Measurements from ENCODE around the gene SLC45A2.
"Not testable (repeated sequence)": the region's sequence is repeated elsewhere in the genome, so short reads cannot be mapped to it uniquely, and the experiment has no call there.

SLC45A2 gene

GRCh38 chr5:34017254-34017653 is 32.8 kb upstream of the SLC45A2 start:
- no CpG with 5 or more reads among the region's 2 CpGs for WGBS (ENCODE audit: insufficient coverage, insufficient read length)
- Histone ChIP-seq H3K4me1 (ENCODE audit: control insufficient read depth, insufficient read depth, low read length) (no peaks in the 10 kb centered on the region), H3K4me3 (ENCODE audit: low read length) (no peak overlapping the region), H3K27me3 (ENCODE audit: control insufficient read depth, insufficient read depth, low read length) (no peaks in the 10 kb centered on the region), H3K36me3 (ENCODE audit: control insufficient read depth, insufficient read depth, low read length) (no peaks in the 10 kb centered on the region), H3K27ac (ENCODE audit: low read length) (no peak overlapping the region), H3K9me3 (ENCODE audit: control insufficient read depth, insufficient read depth, low read length) (no peaks in the 10 kb centered on the region)
- no peak for DNase-seq (ENCODE audit: low read depth, low spot score)

- H3K27me3 ChIP-seq (ENCODE audit: control insufficient read depth, insufficient read depth, low read length) = no peaks in the 10 kb centered on the region
- no peaks in the 10 kb centered on the region for H3K4me1 ChIP-seq (ENCODE audit: control insufficient read depth, insufficient read depth, low read length)
- H3K4me3 ChIP-seq (ENCODE audit: low read length) = no peak overlapping the region
- WGBS (ENCODE audit: insufficient coverage, insufficient read length) = no CpG with 5 or more reads among the region's 2 CpGs
- H3K36me3 ChIP-seq (ENCODE audit: control insufficient read depth, insufficient read depth, low read length) = no peaks in the 10 kb centered on the region
- no peak overlapping the region for H3K27ac ChIP-seq (ENCODE audit: low read length)
- H3K9me3 ChIP-seq (ENCODE audit: control insufficient read depth, insufficient read depth, low read length) = no peaks in the 10 kb centered on the region
- DNase-seq (ENCODE audit: low read depth, low spot score) = no peak
These were observed 32.3 kb upstream of the SLC45A2 start for GRCh38 chr5:34016750-34017149.

- H3K9me3 ChIP-seq (ENCODE audit: control insufficient read depth, insufficient read depth, low read length) = no peaks in the 10 kb centered on the region
- H3K4me3 ChIP-seq (ENCODE audit: low read length) = no peak overlapping the region
- no CpG with 5 or more reads among the region's 5 CpGs for WGBS (ENCODE audit: insufficient coverage, insufficient read length)
- H3K27ac ChIP-seq (ENCODE audit: low read length) = no peak overlapping the region
- no peak for DNase-seq (ENCODE audit: low read depth, low spot score)
- no peaks in the 10 kb centered on the region for H3K27me3 ChIP-seq (ENCODE audit: control insufficient read depth, insufficient read depth, low read length)
- H3K4me1 ChIP-seq (ENCODE audit: control insufficient read depth, insufficient read depth, low read length) = no peaks in the 10 kb centered on the region
- H3K36me3 ChIP-seq (ENCODE audit: control insufficient read depth, insufficient read depth, low read length) = no peaks in the 10 kb centered on the region
These were observed 31.7 kb upstream of the SLC45A2 start for GRCh38 chr5:34016222-34016621.

- no peaks in the 10 kb centered on the region for H3K36me3 ChIP-seq (ENCODE audit: control insufficient read depth, insufficient read depth, low read length)
- no CpG with 5 or more reads among the region's 4 CpGs for WGBS (ENCODE audit: insufficient coverage, insufficient read length)
- no peak overlapping the region for H3K27ac ChIP-seq (ENCODE audit: low read length)
- no peak for DNase-seq (ENCODE audit: low read depth, low spot score)
- H3K4me3 ChIP-seq (ENCODE audit: low read length) = no peak overlapping the region
- H3K27me3 ChIP-seq (ENCODE audit: control insufficient read depth, insufficient read depth, low read length) = no peaks in the 10 kb centered on the region
- no peaks in the 10 kb centered on the region for H3K4me1 ChIP-seq (ENCODE audit: control insufficient read depth, insufficient read depth, low read length)
- no peaks in the 10 kb centered on the region for H3K9me3 ChIP-seq (ENCODE audit: control insufficient read depth, insufficient read depth, low read length)
These were observed 30.8 kb upstream of the SLC45A2 start for GRCh38 chr5:34015120-34015822.

GRCh38 chr5:34014626-34015025 is 30.1 kb upstream of the SLC45A2 start:
- H3K4me1 ChIP-seq (ENCODE audit: control insufficient read depth, insufficient read depth, low read length) = no peaks in the 10 kb centered on the region
- no CpG with 5 or more reads among the region's 2 CpGs for WGBS (ENCODE audit: insufficient coverage, insufficient read length)
- H3K9me3 ChIP-seq (ENCODE audit: control insufficient read depth, insufficient read depth, low read length) = no peaks in the 10 kb centered on the region
- no peaks in the 10 kb centered on the region for H3K36me3 ChIP-seq (ENCODE audit: control insufficient read depth, insufficient read depth, low read length)
- H3K27me3 ChIP-seq (ENCODE audit: control insufficient read depth, insufficient read depth, low read length) = no peaks in the 10 kb centered on the region
- no peak overlapping the region for H3K4me3 ChIP-seq (ENCODE audit: low read length)
- no peak overlapping the region for H3K27ac ChIP-seq (ENCODE audit: low read length)
- DNase-seq (ENCODE audit: low read depth, low spot score) = no peak

GRCh38 chr5:34013547-34013946 is 29.1 kb upstream of the SLC45A2 start:
- Histone ChIP-seq H3K4me3 (ENCODE audit: low read length) (no peak overlapping the region), H3K4me1 (ENCODE audit: control insufficient read depth, insufficient read depth, low read length) (no peaks in the 10 kb centered on the region), H3K9me3 (ENCODE audit: control insufficient read depth, insufficient read depth, low read length) (no peaks in the 10 kb centered on the region), H3K27ac (ENCODE audit: low read length) (no peak overlapping the region), H3K36me3 (ENCODE audit: control insufficient read depth, insufficient read depth, low read length) (no peaks in the 10 kb centered on the region), H3K27me3 (ENCODE audit: control insufficient read depth, insufficient read depth, low read length) (no peaks in the 10 kb centered on the region)
- no peak for DNase-seq (ENCODE audit: low read depth, low spot score)
- no CpG with 5 or more reads among the region's 3 CpGs for WGBS (ENCODE audit: insufficient coverage, insufficient read length)

- Histone ChIP-seq H3K27me3 (ENCODE audit: control insufficient read depth, insufficient read depth, low read length) (no peaks in the 10 kb centered on the region), H3K36me3 (ENCODE audit: control insufficient read depth, insufficient read depth, low read length) (no peaks in the 10 kb centered on the region), H3K9me3 (ENCODE audit: control insufficient read depth, insufficient read depth, low read length) (no peaks in the 10 kb centered on the region), H3K27ac (ENCODE audit: low read length) (no peak overlapping the region), H3K4me1 (ENCODE audit: control insufficient read depth, insufficient read depth, low read length) (no peaks in the 10 kb centered on the region), H3K4me3 (ENCODE audit: low read length) (no peak overlapping the region)
- DNase-seq (ENCODE audit: low read depth, low spot score) = no peak
These were observed 28.3 kb upstream of the SLC45A2 start for GRCh38 chr5:34012791-34013190.

GRCh38 chr5:34011536-34011935 is 27.0 kb upstream of the SLC45A2 start:
- WGBS (ENCODE audit: insufficient coverage, insufficient read length) = no CpG with 5 or more reads among the region's 4 CpGs
- H3K9me3 ChIP-seq (ENCODE audit: control insufficient read depth, insufficient read depth, low read length) = no peaks in the 10 kb centered on the region
- DNase-seq (ENCODE audit: low read depth, low spot score) = no peak
- H3K4me1 ChIP-seq (ENCODE audit: control insufficient read depth, insufficient read depth, low read length) = no peaks in the 10 kb centered on the region
- no peak overlapping the region for H3K27ac ChIP-seq (ENCODE audit: low read length)
- no peaks in the 10 kb centered on the region for H3K36me3 ChIP-seq (ENCODE audit: control insufficient read depth, insufficient read depth, low read length)
- H3K4me3 ChIP-seq (ENCODE audit: low read length) = no peak overlapping the region
- no peaks in the 10 kb centered on the region for H3K27me3 ChIP-seq (ENCODE audit: control insufficient read depth, insufficient read depth, low read length)

GRCh38 chr5:34010146-34010545 is 25.7 kb upstream of the SLC45A2 start:
- H3K27ac ChIP-seq (ENCODE audit: low read length); DNase-seq (ENCODE audit: low read depth, low spot score); H3K36me3 ChIP-seq (ENCODE audit: control insufficient read depth, insufficient read depth, low read length); H3K4me1 ChIP-seq (ENCODE audit: control insufficient read depth, insufficient read depth, low read length); H3K4me3 ChIP-seq (ENCODE audit: low read length); H3K27me3 ChIP-seq (ENCODE audit: control insufficient read depth, insufficient read depth, low read length); H3K9me3 ChIP-seq (ENCODE audit: control insufficient read depth, insufficient read depth, low read length): not testable (repeated sequence)
- no CpG with 5 or more reads among the region's 2 CpGs for WGBS (ENCODE audit: insufficient coverage, insufficient read length)

- WGBS (ENCODE audit: insufficient coverage, insufficient read length) = no CpG with 5 or more reads among the region's 1 CpG
- Histone ChIP-seq H3K36me3 (ENCODE audit: control insufficient read depth, insufficient read depth, low read length) (no peaks in the 10 kb centered on the region), H3K27me3 (ENCODE audit: control insufficient read depth, insufficient read depth, low read length) (no peaks in the 10 kb centered on the region)
These were observed 25.1 kb upstream of the SLC45A2 start for GRCh38 chr5:34009610-34010009.

GRCh38 chr5:34008802-34009201 is 24.3 kb upstream of the SLC45A2 start:
- Histone ChIP-seq H3K36me3 (ENCODE audit: control insufficient read depth, insufficient read depth, low read length) (peaks cover under 1% of the 10 kb centered on the region; the same call in 1 of the 2 replicates), H3K4me3 (ENCODE audit: low read length) (no peak overlapping the region), H3K27me3 (ENCODE audit: control insufficient read depth, insufficient read depth, low read length) (no peaks in the 10 kb centered on the region), H3K9me3 (ENCODE audit: control insufficient read depth, insufficient read depth, low read length) (no peaks in the 10 kb centered on the region), H3K4me1 (ENCODE audit: control insufficient read depth, insufficient read depth, low read length) (no peaks in the 10 kb centered on the region), H3K27ac (ENCODE audit: low read length) (no peak overlapping the region)
- WGBS (ENCODE audit: insufficient coverage, insufficient read length) = no CpG with 5 or more reads among the region's 1 CpG
- DNase-seq (ENCODE audit: low read depth, low spot score) = no peak

More at GRCh38 chr5:34009610-34010009, 25.1 kb upstream of the SLC45A2 start:
- Histone ChIP-seq H3K4me3 (ENCODE audit: low read length) (no peak overlapping the region), H3K4me1 (ENCODE audit: control insufficient read depth, insufficient read depth, low read length) (no peaks in the 10 kb centered on the region), H3K9me3 (ENCODE audit: control insufficient read depth, insufficient read depth, low read length) (no peaks in the 10 kb centered on the region), H3K27ac (ENCODE audit: low read length) (no peak overlapping the region)
- no peak for DNase-seq (ENCODE audit: low read depth, low spot score)

Measured in iPS DF 6.9 (cell line).